ENCODE data around the gene PRKG1.

PRKG1 gene

DNA sequence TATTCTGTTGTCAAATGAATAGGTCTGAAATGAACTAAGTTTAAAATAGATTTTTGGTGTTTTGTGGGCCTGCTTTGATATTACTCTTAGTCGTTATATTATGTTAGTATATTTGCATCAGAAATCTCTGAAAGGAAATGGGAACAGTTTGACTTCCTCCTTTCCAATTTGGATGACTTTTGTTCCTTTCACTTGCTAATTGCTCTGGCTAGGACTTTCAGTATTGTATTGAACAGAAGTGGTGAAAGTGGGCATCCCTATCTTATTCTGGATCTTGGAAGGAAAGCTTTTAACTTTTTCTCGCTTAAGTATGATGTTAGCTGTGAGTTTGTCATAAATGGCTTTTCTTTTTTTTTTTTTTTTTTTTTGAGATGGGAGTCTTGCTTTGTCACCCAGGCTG, 966.2 kb downstream of the PRKG1 start:
- 12% methylated on average over 2 of the region's 2 CpGs for WGBS
- Histone ChIP-seq H3K9me3 (ENCODE audit: insufficient read depth, low read depth, low read length) (no peaks in the 10 kb centered on the region), H3K9ac (ENCODE audit: low read depth, low read length) (peak overlapping the region; percentile 63), H3K4me3 (ENCODE audit: low read length) (peak overlapping the region; percentile 46), H3K4me1 (ENCODE audit: insufficient read depth, low read length) (peaks cover 50% of the 10 kb centered on the region), H3K27ac (ENCODE audit: low read depth, low read length) (peak overlapping the region; percentile 97), H3K36me3 (ENCODE audit: insufficient read depth, low read length) (peaks cover 8% of the 10 kb centered on the region), H3K27me3 (ENCODE audit: insufficient read depth, low read length) (no peaks in the 10 kb centered on the region)

DNA sequence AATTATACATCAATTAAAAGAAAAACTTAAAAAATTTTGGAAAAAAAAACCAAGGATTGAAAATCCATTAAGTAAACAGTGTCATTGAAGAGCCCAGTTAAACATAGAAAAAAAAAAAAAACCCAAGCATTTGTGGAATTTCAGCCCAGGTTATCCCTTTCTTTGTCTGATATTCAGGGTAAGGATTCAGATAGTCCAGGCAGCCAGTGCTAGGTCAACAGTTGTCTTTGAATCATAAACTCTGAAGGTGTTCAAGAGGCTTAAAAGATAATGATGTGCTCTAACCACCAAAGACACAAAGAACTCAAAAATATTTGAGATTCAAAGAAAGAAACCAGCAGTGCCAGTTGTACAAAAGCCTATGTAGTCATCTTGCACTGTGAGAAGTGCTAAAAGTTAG, 969.5 kb downstream of the PRKG1 start:
- Histone ChIP-seq H3K9me3 (ENCODE audit: insufficient read depth, low read depth, low read length) (no peaks in the 10 kb centered on the region), H3K4me1 (ENCODE audit: insufficient read depth, low read length) (peaks cover 58% of the 10 kb centered on the region), H3K27me3 (ENCODE audit: insufficient read depth, low read length) (no peaks in the 10 kb centered on the region), H3K9ac (ENCODE audit: low read depth, low read length) (no peak overlapping the region), H3K36me3 (ENCODE audit: insufficient read depth, low read length) (no peaks in the 10 kb centered on the region), H3K27ac (ENCODE audit: low read depth, low read length) (0 out of 2 replicates have a peak overlapping the region, but pooled peaks have one; percentile 27), H3K4me3 (ENCODE audit: low read length) (no peak overlapping the region)

DNA sequence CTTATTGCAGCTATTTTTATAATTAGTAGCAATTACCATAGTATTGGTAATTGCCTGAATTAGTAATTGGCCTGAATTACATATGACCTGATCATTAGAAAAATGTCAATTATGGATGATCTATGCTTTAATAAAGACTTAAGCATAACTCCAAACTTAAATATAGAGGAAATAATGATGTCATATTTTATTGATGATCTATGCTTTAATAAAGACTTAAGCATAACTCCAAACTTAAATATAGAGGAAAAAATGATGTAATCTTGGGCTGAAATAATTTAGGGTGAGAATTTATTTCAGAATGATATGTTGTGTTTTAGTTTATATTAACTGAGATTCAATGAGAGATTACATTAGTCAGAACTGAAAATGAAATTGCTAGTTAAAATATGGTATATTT, 973.8 kb downstream of the PRKG1 start:
- H3K36me3 ChIP-seq (ENCODE audit: insufficient read depth, low read length): no peaks in the 10 kb centered on the region

DNA sequence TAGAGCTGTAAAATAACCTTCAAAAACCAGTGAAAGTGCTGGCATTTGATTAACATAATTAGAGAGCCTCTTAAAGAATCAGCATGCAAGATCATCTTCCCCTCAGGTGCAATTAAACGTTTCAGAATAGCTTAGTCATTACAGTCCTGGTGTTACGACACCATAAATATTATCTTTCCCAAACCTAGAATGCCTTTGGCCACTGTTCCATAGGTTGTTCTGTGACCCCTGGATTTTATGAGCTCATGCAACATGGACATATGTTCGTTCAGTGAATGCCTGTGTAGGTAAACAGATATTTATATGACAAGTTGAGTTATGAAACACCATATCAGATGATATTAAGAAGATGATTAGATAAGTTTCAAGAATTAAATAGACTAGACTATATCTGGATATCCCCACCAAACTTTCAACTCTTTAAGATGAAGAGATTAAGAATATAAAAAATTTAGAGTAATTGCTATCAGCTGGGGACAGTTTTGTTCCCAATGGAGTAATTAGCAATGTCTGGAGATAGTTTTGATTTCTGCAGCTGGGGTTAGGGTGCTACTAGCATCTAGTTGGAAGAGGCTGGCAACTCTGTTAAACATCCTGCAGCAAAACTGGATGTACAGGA, 976.3 kb downstream of the PRKG1 start:
- Histone ChIP-seq H3K36me3 (ENCODE audit: insufficient read depth, low read length) (no peaks in the 10 kb centered on the region), H3K27ac (ENCODE audit: low read depth, low read length) (no peak overlapping the region)
- 83% methylated on average over 3 of the region's 3 CpGs for whole genome bisulfite sequencing

More for the DNA sequence above, 973.8 kb downstream of the PRKG1 start:
- peaks cover 27% of the 10 kb centered on the region for H3K4me1 ChIP-seq (ENCODE audit: insufficient read depth, low read length)
- no peak overlapping the region for H3K9ac ChIP-seq (ENCODE audit: low read depth, low read length)
- H3K9me3 ChIP-seq (ENCODE audit: insufficient read depth, low read depth, low read length): no peaks in the 10 kb centered on the region
- no peak overlapping the region for H3K27ac ChIP-seq (ENCODE audit: low read depth, low read length)
- H3K27me3 ChIP-seq (ENCODE audit: insufficient read depth, low read length): no peaks in the 10 kb centered on the region
- H3K4me3 ChIP-seq (ENCODE audit: low read length): no peak overlapping the region

DNA sequence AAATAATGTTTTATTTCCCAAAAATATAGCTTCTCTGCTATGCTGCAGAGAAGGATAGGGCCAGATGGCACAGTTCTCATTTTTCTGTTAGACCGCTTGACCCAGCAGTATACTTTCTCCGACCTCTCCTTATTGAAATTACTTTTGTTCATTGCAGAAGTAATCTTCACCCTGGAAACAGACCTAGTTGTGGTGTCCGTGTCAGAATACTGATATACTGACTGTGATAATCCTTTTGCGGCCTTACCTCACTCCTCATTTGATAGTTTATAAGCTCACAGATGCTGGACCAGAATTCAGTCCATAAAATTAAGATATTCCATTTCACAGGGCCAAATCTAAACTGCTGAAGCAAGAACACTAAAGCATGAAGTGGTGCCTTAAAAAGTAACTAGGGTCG, 979.2 kb downstream of the PRKG1 start:
- Histone ChIP-seq H3K36me3 (ENCODE audit: insufficient read depth, low read length) (no peaks in the 10 kb centered on the region), H3K9me3 (ENCODE audit: insufficient read depth, low read depth, low read length) (no peaks in the 10 kb centered on the region), H3K9ac (ENCODE audit: low read depth, low read length) (no peak overlapping the region), H3K4me1 (ENCODE audit: insufficient read depth, low read length) (peaks cover 4% of the 10 kb centered on the region; the same call in 1 of the 2 replicates), H3K27ac (ENCODE audit: low read depth, low read length) (no peak overlapping the region), H3K27me3 (ENCODE audit: insufficient read depth, low read length) (no peaks in the 10 kb centered on the region), H3K4me3 (ENCODE audit: low read length) (no peak overlapping the region)
- 98% methylated on average over 5 of the region's 5 CpGs for WGBS

More for the DNA sequence above, 976.3 kb downstream of the PRKG1 start:
- peaks cover 8% of the 10 kb centered on the region for H3K4me1 ChIP-seq (ENCODE audit: insufficient read depth, low read length)
- no peak overlapping the region for H3K4me3 ChIP-seq (ENCODE audit: low read length)
- no peaks in the 10 kb centered on the region for H3K27me3 ChIP-seq (ENCODE audit: insufficient read depth, low read length)
- no peaks in the 10 kb centered on the region for H3K9me3 ChIP-seq (ENCODE audit: insufficient read depth, low read depth, low read length)
- no peak overlapping the region for H3K9ac ChIP-seq (ENCODE audit: low read depth, low read length)

DNA sequence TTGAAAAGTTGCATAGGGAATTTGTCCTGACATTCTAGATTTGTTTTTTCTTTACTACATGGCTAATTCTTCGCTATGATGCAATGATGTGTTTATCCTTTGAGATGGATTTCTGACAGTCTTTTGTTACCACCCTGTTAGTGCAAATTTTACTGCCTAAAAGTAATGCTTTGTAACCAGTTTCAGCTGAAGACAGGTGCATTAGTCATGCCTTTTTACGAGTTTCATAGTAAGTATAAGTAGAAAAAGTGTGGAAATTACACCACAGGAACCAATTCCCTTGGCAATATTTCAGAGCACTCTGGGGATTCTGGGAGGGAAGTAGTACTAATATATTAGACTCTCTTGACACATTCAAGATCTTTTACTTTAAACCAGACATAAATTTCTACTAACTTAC, 982.0 kb downstream of the PRKG1 start:
- Histone ChIP-seq H3K27ac (ENCODE audit: low read depth, low read length) (no peak overlapping the region), H3K4me1 (ENCODE audit: insufficient read depth, low read length) (peaks cover 4% of the 10 kb centered on the region), H3K4me3 (ENCODE audit: low read length) (no peak overlapping the region), H3K36me3 (ENCODE audit: insufficient read depth, low read length) (no peaks in the 10 kb centered on the region), H3K9me3 (ENCODE audit: insufficient read depth, low read depth, low read length) (no peaks in the 10 kb centered on the region), H3K9ac (ENCODE audit: low read depth, low read length) (no peak overlapping the region), H3K27me3 (ENCODE audit: insufficient read depth, low read length) (no peaks in the 10 kb centered on the region)
- WGBS: 90% methylated on average over 2 of the region's 2 CpGs

DNA sequence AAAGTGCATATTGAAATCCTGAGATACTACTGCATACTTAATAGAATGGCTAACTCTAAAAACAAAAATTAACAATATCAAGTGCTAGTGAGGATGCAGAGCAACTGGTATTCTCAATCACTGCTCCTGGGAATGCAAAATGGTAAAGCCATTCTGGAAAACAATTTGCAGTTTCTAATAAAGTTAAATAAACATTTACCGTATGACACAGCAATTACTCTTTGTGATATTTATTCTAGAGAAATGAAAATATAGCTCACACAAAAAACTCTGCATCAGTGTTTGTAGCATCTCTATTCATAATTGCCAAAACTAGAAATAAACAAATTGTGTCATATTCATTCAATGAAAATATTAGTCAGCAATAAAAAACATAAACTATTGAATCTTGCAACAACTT, 984.8 kb downstream of the PRKG1 start:
- peaks cover 4% of the 10 kb centered on the region for H3K4me1 ChIP-seq (ENCODE audit: insufficient read depth, low read length)
- WGBS: no CpG with 5 or more reads among the region's 1 CpG
- H3K36me3 ChIP-seq (ENCODE audit: insufficient read depth, low read length): no peaks in the 10 kb centered on the region
- H3K9ac ChIP-seq (ENCODE audit: low read depth, low read length): no peak overlapping the region
- H3K27me3 ChIP-seq (ENCODE audit: insufficient read depth, low read length): no peaks in the 10 kb centered on the region
- H3K9me3 ChIP-seq (ENCODE audit: insufficient read depth, low read depth, low read length): no peaks in the 10 kb centered on the region
- no peak overlapping the region for H3K4me3 ChIP-seq (ENCODE audit: low read length)
- no peak overlapping the region for H3K27ac ChIP-seq (ENCODE audit: low read depth, low read length)

DNA sequence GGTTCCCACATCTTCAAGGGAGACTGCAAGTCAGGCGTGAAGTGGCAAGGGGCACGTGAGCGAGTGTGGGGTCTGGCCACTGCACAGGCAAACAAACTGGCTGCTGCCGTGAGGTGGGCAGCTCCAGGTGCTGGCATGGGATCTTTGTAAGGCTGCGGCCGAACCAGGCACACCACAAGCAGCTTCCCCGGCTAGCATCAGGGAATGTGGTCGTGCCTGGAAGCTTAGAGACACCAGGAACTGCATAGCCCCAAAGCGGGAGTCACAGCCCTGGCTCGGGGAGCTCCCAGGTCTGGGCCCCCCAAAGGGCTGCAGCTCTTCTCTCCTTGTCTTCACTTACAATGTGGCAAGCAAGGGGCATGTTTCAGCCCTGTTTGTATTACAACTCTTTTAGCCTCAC, 988.9 kb downstream of the PRKG1 start:
- no peak overlapping the region for H3K27ac ChIP-seq (ENCODE audit: low read depth, low read length)
- H3K9me3 ChIP-seq (ENCODE audit: insufficient read depth, low read depth, low read length): no peaks in the 10 kb centered on the region
- no peak overlapping the region for H3K9ac ChIP-seq (ENCODE audit: low read depth, low read length)
- no peaks in the 10 kb centered on the region for H3K27me3 ChIP-seq (ENCODE audit: insufficient read depth, low read length)
- whole genome bisulfite sequencing: 95% methylated on average over 10 of the region's 10 CpGs
- peaks cover 4% of the 10 kb centered on the region; the same call in 1 of the 2 replicates for H3K4me1 ChIP-seq (ENCODE audit: insufficient read depth, low read length)
- H3K36me3 ChIP-seq (ENCODE audit: insufficient read depth, low read length): no peaks in the 10 kb centered on the region
- no peak overlapping the region for H3K4me3 ChIP-seq (ENCODE audit: low read length)

DNA sequence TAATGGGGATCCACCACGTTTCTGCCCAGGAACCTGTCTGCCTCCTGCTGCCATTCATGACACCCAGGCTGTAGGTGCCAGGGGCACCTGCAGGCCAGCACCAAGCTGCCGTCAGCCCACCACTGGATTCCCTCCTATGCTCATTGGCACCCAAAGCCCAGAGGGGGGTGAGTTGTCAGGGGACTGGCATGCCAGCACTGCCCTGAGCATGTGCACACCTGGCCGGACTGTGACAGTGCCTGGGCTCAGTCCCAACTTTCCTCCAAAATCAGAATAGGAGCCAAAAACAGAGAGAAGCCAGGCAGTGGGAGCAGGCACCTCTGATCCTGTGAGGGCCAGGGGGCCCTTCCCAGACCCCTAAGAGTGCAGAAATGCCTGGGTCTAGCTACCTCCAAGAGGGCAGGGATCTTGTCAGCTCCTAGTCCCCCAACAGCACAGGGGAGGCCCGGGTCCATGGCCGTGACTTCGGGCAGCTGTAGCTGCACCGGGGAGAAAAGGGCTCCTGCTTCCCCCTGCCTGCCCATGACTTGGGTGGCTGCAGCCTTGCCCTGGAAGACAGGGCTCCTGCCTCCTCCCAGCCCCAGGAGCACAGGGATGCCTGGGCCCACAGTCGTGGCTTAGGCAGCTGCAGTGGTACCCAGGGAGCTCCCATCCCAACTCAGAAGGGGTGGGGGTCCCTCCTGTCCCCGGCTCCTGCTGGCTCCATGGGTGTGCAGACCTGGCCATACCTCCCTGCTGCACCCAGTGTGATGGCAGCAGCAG, 990.0 kb downstream of the PRKG1 start:
- no peaks in the 10 kb centered on the region for H3K36me3 ChIP-seq (ENCODE audit: insufficient read depth, low read length)
- no peak overlapping the region for H3K4me3 ChIP-seq (ENCODE audit: low read length)
- H3K9ac ChIP-seq (ENCODE audit: low read depth, low read length): no peak overlapping the region
- H3K27ac ChIP-seq (ENCODE audit: low read depth, low read length): no peak overlapping the region
- peaks cover 4% of the 10 kb centered on the region; the same call in 1 of the 2 replicates for H3K4me1 ChIP-seq (ENCODE audit: insufficient read depth, low read length)
- H3K9me3 ChIP-seq (ENCODE audit: insufficient read depth, low read depth, low read length): no peaks in the 10 kb centered on the region
- WGBS: 93% methylated on average over 9 of the region's 9 CpGs
- H3K27me3 ChIP-seq (ENCODE audit: insufficient read depth, low read length): no peaks in the 10 kb centered on the region

DNA sequence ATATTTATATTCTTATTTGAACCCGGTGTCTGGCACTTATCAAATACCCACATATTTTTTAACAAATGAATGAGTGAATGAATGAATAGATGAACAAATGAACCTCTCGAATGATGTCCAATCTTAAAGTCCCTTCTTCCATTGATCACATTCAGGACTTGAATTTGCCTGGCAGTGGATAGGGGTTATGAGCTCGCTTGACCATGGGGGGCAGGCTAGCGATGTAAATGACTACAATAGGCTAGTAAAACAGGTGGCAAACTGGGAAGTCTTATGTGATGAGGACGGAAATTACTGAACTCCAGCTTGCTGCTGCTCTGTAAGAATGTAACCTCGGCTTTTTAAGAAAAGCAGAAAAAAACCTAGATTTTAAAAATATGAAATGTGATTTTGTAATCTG, 992.1 kb downstream of the PRKG1 start:
- no peak overlapping the region for H3K27ac ChIP-seq (ENCODE audit: low read depth, low read length)
- no peaks in the 10 kb centered on the region for H3K27me3 ChIP-seq (ENCODE audit: insufficient read depth, low read length)
- 73% methylated on average over 5 of the region's 6 CpGs for WGBS
- H3K36me3 ChIP-seq (ENCODE audit: insufficient read depth, low read length): no peaks in the 10 kb centered on the region
- no peak overlapping the region for H3K9ac ChIP-seq (ENCODE audit: low read depth, low read length)
- no peak overlapping the region for H3K4me3 ChIP-seq (ENCODE audit: low read length)
- H3K9me3 ChIP-seq (ENCODE audit: insufficient read depth, low read depth, low read length): no peaks in the 10 kb centered on the region
- 0 out of 2 replicates have a peak, but pooled peaks cover 4% of the 10 kb centered on the region for H3K4me1 ChIP-seq (ENCODE audit: insufficient read depth, low read length)

DNA sequence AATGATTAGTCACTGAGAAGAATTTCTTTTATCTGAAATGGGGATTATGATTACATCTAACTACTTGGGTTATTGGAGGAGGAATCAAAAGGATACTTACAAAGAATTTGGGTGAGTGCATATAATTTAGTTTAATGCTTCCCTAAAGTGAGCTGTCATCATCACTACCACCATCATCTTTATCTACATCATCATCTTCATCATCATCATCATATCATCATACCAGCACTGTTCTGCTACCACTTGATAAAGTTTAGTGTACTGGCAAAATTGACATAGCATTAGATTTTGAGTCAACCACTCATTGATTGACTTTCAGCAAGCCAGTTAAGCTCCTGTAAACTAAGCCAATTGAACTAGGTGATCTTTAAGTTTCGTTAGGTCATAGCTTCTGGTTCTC, 994.2 kb downstream of the PRKG1 start:
- Histone ChIP-seq H3K4me1 (ENCODE audit: insufficient read depth, low read length) (0 out of 2 replicates have a peak, but pooled peaks cover 4% of the 10 kb centered on the region), H3K9ac (ENCODE audit: low read depth, low read length) (no peak overlapping the region), H3K4me3 (ENCODE audit: low read length) (no peak overlapping the region), H3K27ac (ENCODE audit: low read depth, low read length) (no peak overlapping the region), H3K9me3 (ENCODE audit: insufficient read depth, low read depth, low read length) (no peaks in the 10 kb centered on the region), H3K27me3 (ENCODE audit: insufficient read depth, low read length) (no peaks in the 10 kb centered on the region), H3K36me3 (ENCODE audit: insufficient read depth, low read length) (no peaks in the 10 kb centered on the region)
- WGBS: 94% methylated on average over 1 of the region's 1 CpG

All from HUES64 (cell line).